OCI-LY1 (cell line): ENCODE results near the gene MACROD2.

ENCODE experiments used
- CTCF ChIP-seq: fragments of 200-600 bp; sonication (generic), shearing (Covaris generic); IDR thresholded peaks from 2 replicates; pipeline ENCODE4 v1.5.1; 2017; ENCODE audit warnings: mild to moderate bottlenecking, antibody characterized with exemption, low read length, moderate library complexity, mixed read lengths
- EZH2 ChIP-seq: fragments of 200-600 bp; sonication (generic), shearing (Covaris generic); IDR thresholded peaks from 2 replicates; pipeline ENCODE4 v1.8.0; 2017; ENCODE audit warnings: borderline replicate concordance, mixed run types, mild to moderate bottlenecking, antibody characterized with exemption, low read length, moderate library complexity, mixed read lengths

- TF ChIP-seq EZH2 = no peak
- no peak for TF ChIP-seq CTCF
Measured at GRCh38 chr20:14284443-14284842, 289.1 kb downstream of the MACROD2 start.
